GM21423 (cell line): ENCODE results near the gene GPR155.

ENCODE experiments used
- ATAC-seq: cut with Tn5 transposase; IDR thresholded peaks from one replicate; pipeline ENCODE4 v1.9.1; 2021; ENCODE audit warnings: mild to moderate bottlenecking, moderate library complexity; ENCODE audit not compliant: unreplicated experiment

Gene GPR155, protein sequence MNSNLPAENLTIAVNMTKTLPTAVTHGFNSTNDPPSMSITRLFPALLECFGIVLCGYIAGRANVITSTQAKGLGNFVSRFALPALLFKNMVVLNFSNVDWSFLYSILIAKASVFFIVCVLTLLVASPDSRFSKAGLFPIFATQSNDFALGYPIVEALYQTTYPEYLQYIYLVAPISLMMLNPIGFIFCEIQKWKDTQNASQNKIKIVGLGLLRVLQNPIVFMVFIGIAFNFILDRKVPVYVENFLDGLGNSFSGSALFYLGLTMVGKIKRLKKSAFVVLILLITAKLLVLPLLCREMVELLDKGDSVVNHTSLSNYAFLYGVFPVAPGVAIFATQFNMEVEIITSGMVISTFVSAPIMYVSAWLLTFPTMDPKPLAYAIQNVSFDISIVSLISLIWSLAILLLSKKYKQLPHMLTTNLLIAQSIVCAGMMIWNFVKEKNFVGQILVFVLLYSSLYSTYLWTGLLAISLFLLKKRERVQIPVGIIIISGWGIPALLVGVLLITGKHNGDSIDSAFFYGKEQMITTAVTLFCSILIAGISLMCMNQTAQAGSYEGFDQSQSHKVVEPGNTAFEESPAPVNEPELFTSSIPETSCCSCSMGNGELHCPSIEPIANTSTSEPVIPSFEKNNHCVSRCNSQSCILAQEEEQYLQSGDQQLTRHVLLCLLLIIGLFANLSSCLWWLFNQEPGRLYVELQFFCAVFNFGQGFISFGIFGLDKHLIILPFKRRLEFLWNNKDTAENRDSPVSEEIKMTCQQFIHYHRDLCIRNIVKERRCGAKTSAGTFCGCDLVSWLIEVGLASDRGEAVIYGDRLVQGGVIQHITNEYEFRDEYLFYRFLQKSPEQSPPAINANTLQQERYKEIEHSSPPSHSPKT

DNA sequence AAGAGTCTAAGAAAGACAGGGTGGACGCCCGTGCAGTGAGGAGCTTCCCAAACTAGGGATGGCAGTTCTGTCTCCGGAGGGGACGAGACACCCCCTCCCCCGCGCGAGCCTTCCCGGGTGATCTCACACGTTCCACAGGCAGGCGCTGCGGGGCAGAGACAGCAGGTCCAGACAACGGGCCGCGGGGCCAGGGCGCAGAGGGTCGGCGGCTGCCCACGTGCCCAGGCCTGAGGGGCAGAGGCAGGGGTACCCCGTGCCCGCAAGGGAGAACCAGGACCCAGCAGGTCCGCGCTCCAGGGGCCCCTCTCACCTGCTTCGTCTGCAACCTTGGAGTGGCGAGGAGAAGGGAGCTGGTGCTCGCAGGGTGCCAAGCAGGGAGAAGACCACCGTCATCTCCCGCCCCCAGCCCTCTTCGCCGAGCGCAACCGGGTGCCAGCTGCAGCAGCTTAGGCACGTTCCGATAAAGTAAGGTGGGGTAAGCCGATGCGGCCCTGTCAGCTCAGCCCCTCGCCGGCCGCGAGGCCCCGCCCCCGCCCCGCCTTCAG lies at the start of gene GPR155:
GPR155 (minus strand) TSS at position 467 of the 545 bp plus-strand sequence. CDS start 5,073 bp downstream, outside the sequence.
- peak; percentile 25 for ATAC-seq

DNA sequence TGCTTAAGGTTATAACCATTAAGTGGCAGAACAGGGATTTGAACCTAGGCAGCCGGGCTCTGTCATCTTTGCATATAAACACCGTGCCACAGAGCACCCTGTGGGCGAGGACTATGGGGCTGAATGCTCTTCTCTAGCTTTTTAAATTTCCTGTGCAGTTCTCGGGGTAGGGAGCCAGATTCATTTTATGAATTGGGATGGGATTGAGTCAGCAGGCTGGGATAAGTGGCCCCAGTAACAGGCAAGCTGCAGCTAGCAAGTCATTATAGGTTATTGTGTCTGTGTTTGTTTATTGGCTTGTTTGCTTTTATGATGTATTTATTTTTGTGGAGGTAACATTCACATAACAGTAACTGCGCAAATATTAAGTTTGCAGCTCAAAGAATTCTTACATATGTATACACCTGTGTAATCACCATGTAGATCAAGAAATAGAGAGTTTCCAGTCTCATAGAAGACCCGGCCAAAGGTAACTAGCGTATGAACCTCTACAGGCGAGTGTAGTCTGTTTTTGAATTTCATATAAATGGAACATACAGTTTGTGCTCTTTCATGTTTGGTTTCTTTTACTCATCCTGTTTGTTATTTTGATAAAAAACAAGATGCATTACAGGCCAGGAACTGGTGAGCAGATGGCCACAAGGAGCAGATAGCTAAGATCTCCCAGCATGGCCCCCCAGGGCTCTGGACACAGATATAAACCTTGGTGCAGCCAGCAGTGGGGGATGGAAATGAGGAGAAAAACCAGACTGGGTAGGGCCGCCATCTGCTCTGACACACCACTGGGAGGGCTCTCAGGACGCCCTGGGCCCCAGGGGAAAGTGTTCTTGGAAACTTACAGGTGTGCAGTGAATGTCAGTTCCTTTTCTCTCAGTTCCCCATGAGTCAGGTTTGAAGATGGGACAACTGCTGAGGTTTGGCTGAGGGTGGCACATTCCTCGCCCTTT lies 49.2 kb upstream of the GPR155 start:
- no peak for ATAC-seq

DNA sequence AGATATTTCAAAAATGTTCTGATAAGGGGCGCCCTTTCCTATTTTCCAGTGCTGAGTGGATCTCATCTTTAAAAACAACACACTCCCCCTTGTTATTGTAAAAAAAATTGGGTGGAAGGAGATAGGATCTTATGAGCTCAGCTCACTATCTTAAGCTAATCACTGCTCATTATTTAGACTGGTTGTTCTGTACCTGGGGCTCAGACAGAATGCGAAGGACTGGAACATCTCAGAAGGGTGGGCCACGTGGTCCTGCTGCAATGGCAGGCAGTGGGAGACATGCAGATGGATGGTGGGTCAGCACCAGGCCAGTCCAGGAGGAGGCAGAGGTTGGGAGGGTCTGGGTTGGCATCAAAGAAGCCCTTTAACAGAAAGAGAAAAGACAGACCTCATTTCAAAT lies 48.3 kb upstream of the GPR155 start:
- ATAC-seq = no peak

DNA sequence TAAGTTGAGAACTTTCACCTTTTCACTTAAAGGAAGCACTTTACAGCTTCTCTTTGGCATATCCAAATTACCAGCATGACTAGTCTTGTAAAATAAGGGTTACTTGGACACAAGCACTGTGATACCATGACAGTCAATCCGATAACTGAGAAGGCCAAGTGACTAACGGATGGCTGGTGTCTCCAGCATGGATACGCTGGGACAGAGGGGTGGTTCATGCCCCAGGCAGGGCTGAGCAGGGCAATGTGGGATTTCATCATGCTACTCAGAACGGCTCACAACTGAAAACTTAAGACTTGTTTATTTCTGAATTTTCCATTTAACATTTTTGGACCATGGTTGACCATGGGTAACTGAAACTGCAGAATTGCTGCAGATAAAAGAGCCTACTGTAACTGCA lies 43.1 kb upstream of the GPR155 start:
- ATAC-seq = no peak

DNA sequence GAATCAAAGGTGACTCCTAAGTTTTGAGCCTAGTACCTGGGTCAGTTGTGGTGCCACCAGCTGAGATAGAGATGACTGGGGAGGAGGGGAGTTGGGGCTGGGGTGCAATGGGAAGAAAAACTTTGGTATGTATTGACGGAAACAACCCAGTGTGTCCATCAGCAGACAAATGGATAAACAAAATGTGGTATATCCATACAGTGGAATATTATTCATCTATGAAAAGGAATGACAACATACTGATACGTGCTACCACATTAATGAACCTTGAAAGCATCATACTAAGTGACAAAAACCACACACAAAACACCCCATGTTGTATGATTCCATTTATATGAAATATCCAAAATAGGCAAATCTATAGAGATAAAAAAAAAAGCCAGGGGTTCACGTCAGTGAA lies 41.1 kb upstream of the GPR155 start:
- ATAC-seq = no peak

DNA sequence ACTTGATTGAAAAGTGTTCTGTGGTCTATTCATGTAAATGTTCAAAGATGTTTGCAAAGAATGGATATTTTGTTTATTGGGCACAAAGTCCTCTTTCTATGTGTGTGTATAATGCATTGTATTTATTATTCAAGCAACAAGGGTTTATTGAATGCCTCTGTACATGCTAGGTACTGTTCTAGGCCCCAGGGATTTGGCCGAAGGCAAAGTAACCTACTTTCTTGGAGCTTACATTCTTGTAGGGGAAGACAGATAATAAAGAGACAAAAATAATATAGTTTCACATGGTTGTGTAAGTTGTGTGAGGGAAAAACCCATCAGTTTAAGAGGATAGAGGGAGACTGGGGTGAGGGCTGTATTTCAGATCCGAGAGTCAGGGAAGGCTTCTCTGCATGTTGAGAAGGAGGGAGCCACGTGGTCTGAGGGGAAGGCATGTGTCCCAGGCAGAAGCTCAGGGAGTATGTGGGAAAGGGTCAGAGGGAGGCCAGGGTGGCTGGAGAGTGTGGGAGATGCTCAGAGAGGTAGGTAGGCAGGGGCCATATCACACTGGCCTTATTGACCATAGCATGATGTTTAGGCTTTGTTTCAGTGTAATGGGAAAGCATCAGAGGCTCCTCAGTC lies 40.4 kb upstream of the GPR155 start:
- no peak for ATAC-seq

DNA sequence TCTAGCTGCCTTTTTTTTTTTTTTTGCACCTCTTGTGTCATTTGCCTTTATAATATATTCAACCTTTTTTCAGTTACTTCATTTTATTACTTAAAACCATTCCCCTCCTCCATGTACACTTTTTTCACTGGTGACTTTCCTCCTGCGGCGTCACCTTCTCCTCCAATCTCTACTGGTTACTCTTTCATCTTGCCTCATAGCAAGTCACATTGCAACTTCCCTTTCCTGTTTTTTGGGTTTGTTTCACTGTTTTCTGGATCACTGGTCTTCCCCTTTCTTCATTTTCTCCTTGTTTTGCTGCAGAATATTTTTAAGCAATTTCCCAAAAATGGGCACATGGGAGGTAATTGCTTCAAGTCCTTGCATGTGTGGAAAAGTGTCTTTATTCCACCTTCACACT lies 37.7 kb upstream of the GPR155 start:
- ATAC-seq = no peak

DNA sequence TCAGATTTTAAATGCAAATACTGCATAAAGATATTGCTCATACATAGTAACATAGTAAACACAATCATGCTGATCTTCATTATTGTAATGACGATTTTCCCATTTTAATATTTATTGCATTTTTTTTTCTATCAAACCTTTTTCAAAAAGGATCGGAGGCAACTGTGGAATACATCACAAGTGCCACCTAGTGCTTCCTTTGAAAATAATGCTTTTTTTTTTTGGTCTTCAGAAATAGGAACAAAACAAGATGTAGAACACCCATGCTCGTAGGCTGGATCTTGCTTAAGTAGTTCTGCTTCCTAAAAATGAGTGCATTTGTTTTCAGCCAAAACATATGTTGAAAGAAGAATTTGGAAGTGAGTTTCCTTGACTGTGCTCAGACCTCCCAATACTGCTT lies 35.7 kb upstream of the GPR155 start:
- no peak for ATAC-seq

DNA sequence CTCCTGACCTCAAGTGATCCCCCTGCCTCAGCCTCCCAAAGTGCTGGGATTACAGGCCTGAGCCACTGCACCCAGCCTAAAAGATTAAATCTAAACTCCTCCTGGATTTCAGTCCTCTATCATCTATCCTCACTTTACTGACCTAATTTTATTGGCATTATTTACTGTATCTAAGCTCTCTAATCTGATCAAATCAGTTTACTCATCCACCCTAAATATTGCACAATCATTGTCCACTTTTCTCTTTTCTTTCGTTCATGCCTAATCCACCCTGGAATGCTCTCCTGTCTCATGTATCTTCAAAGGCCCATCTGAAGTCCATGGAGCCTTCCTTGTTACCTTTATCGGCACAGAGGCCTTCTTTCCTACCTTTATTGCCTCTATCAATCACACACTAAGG lies 31.6 kb upstream of the GPR155 start:
- ATAC-seq = no peak

DNA sequence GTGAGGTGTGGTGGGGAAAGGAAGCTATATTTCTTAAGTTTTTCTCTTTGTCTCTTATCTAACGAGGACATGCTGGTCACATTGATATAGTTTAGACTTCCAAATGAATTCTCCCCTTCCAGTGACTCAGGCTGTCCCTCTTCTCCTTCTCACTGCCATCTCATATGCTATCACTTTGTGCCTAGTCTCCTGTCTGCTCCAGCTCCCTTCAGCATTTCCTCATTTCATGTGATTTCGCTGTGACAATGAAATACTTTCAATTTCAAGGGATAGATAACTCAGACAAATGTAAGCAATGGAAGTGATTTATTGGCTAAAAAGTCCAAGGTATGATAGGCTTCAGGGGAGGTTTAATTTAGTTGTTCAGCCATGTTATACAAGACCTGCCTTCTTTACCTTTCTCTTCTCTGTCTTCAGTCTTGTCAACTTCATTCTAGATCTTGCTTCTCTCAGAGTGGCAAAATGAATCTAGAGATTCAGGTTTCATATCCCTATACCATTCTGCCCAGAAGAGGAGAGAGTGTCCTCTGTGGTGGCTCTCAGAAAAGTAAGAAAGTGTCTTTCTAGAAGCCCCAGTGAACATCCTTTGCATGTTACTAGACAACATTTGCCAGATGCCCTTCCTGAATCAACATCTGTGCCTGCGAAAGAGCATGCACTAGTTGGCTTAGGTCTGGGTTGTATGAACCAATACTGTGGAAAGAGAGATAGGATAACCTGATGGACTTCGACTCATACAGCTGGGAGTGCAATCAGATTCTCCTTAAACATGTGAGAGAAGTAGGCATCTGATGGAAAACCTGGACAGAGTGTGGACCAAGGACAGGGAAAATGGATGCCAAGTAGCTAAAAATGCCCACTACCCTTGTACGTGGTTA lies 29.9 kb upstream of the GPR155 start:
- no peak for ATAC-seq

DNA sequence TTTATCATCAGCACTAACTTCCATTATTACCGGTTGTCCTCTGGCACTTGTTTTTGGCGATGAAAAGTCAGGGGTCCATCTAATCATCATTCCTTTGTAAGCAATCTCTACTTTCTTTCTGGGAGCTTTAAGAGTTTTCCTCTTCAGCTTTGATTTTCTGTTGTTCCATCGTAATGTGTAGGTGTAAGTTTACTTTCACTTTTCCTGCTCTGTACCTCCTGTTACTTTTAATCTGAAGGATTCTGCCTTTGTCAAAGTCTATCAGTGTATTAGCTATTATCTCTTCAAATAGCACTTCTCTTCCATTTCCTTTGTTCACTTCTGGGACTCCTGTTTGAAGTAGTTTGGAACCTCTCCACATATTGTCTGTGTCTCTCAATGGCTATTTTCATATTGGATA lies 25.5 kb upstream of the GPR155 start:
- no peak for ATAC-seq

DNA sequence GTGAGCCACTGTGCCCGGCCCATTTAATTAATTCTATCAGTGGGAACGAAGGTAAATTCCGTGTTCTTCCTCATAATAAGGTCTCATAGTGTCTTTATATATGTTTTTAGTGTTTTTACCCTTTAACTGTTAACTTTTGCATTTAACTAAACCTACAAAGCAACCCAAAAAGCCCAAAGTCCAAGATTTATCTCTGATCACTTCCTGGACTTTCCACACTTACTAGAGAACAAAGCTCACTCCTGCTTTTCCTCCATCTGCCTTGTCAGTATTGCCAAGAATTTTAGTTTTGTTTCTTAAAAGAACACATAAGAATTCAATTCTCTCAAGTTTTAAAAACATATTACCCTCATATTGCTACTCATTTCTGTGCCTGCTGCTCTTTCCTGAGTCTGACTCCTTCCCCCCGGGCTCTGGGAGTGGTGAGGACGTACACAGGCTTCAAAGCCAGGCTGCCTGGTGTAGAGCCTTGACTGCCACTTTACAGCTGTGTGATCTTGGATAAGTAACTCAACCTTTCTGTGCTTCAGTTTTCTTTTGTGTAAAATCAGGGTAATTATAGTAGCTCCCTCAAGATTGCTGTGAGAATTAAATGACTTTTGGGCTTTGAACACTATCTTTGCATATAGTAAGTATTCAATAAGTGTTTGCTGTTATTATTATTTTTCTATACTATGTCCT lies 24.9 kb upstream of the GPR155 start:
- no peak for ATAC-seq

DNA sequence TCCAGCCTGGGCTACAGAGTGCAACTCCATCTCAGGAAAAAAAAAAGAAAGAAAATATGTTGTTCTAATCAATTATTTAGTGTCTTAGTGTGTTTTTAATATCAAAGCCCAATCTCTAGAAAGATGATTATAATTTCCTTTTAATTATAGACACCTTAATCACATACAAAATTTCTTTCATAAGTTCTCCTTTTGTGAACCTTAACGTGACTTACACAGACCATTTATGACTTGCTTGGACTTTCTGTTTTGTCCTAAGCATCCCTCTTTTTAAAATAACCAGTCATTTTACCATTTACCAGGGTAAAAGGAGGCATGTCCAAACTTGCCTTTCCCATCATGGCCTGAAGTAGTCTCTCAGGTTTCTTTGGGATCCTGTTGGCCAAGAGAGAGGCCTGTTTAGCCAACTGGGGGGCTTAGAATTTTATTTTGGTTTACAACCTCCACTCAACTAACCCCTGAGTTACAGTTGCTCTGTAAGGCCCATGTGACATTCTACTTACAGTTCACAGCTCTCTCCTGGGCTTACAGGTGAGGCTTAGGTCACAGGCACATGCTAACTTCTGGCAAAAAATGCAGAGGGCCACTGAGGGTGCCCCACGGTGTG lies 23.9 kb upstream of the GPR155 start:
- no peak for ATAC-seq

DNA sequence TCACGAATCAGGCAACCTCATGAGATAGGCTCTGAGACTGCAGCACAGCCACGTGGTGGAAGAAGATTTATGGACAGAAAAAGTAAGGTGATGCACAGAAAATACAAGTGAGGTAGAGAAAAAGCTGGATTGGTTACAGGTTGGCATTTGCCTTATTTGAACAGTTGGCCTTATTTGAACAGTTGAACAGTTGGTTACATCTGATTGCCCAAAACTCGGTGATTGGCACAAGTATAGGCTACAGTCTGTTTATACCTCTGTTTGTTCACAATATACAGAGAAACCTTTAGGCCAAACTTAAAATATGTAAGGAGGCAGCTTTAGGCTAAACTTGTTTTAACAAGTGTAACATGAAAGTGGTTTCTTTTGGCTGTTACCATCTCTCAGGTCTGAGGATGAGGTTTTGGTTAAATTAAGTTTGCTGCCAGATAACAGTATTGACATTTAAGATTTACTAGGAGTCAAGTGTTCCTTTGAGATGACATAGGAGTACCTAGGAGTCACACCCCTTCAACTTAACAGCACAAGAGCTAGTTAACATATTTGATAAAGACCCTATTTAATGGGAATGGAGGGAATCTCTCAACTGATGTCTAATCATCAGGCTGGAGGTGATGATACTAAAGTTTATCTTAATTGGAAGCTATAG lies 16.5 kb upstream of the GPR155 start:
- ATAC-seq = no peak

DNA sequence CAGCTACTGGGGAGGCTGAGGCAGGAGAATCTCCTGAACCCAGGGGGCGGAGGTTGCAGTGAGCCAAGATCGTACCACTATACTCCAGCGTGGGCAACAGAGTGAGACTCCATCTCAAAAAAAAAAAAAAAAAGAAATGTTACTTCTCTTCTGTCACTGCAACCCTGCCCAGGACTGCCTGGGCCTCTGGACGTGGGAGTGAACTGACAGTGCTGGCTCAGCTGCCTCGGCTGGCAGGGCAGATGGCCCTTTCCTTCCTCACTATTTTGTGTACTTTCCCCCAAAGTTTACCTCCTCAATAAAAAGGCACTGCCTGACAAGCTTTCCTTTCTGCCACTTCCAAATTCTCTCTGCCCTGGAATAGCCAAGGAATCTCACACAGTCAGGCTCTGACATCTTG lies 12.5 kb upstream of the GPR155 start:
- ATAC-seq = no peak

DNA sequence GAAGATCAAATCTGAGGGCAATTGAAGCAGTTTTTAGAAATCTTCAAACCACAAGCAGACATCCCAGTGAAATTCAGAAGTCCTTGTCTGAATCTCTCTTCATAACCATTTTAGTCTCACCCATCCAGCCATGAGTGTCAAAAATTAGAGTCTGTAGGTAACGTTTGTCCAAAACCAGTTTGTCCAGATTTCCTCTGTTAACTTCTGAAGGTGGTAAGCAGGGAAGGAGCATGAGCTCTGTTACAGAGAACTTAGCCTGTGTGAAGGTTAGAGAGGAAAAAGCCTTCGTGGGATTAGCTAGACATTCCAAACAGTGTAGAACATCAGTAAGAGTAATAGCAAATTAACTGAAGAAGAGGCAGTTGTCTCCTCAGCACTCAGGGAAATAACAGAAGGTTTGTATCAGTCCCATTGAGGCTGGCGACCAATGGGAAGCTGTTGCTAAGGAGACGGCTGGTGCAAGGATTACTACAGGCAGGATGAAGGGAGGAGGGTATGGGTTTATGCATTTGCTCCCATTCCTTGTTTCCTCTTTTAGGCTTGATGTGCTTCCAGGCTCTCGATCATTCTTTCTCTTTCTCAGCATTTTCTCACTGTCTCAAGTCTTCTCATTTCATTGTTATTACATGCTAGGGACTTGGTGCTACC lies 8.7 kb upstream of the GPR155 start:
- no peak for ATAC-seq
